GM12878 (cell line): Measurements from ENCODE around the gene ADPRHL1. TPM values are rescaled to one million over a fixed set of nuclear protein-coding genes. Genes with fewer than 3 reads are reported as not detected.

Source experiments
- ATAC-seq: fragments of 200-7000 bp; cut with Tn5 transposase; 3 replicates; pipeline ENCODE4 v1.9.1; 2020; ENCODE audit warnings: mild to moderate bottlenecking, moderate library complexity
- BruUV-seq: library from RNA; stranded (reverse); fragments of 400-500 nt; replicated peaks from 2 replicates; lab custom pipeline; 2021; lab: Mats Ljungman, UMichigan
- CTCF ChIA-PET: fragments of 300-600 bp; sonication (Branson Sonifier 250); formaldehyde crosslinking; extraction: SDS; loops from one replicate; lab custom pipeline; 2021; ENCODE audit warnings: inconsistent platforms; lab: Yijun Ruan, JAX
- POLR2A ChIA-PET: fragments of 350-600 bp; formaldehyde crosslinking; extraction: SDS; loops from one replicate; lab custom pipeline; 2021; ENCODE audit warnings: inconsistent platforms; lab: Charles Lee
- RAD21 ChIA-PET: fragments of 300-600 bp; sonication (Branson Sonifier 250); formaldehyde crosslinking; loops from one replicate; lab custom pipeline; 2023; ENCODE audit warnings: antibody characterized with exemption; ENCODE audit not compliant: unreplicated experiment; lab: Charles Lee
- SMC1A ChIA-PET: fragments of 300-600 bp; sonication (Branson Sonifier 250); formaldehyde crosslinking; loops from one replicate; lab custom pipeline; 2023; ENCODE audit not compliant: unreplicated experiment, uncharacterized antibody; lab: Charles Lee
- DNase-seq: peaks from one replicate; pipeline ENCODE4 v3.0.0-alpha.2; 2011; ENCODE audit warnings: low read depth, low spot score
- FAIRE-seq: peaks from 3 replicates; lab custom pipeline; 2011; peaks lifted over from hg19 to GRCh38; lab: Jason Lieb, UNC
- H2AFZ ChIP-seq: 2 replicates; pipeline ENCODE4 v1.6.0; 2011; ENCODE audit warnings: low read depth, low read length, control low read depth; ENCODE audit not compliant: control insufficient read depth
- H3K27ac ChIP-seq: 2 replicates; pipeline ENCODE4 v1.5.1; 2011; ENCODE audit warnings: control low read depth; ENCODE audit not compliant: control insufficient read depth, insufficient read depth
- H3K27me3 ChIP-seq, 2 experiments: replicated peaks in 1 of 2; 2 replicates each; pipeline versions ENCODE4 v1.6.0 to v1.6.1; 2011; ENCODE audit warnings: low read length in 1 of 2; ENCODE audit not compliant: control insufficient read depth in 2 of 2, insufficient read depth in 2 of 2
- H3K36me3 ChIP-seq, 2 experiments: 2 replicates each; pipeline ENCODE4 v1.5.1; 2011; ENCODE audit warnings: low read length in 1 of 2; ENCODE audit not compliant: control insufficient read depth in 2 of 2, insufficient read depth in 2 of 2
- H3K4me1 ChIP-seq: 2 replicates; pipeline ENCODE4 v1.6.1; 2011; ENCODE audit warnings: mild to moderate bottlenecking, low read length, moderate library complexity, mixed read lengths; ENCODE audit not compliant: control insufficient read depth, insufficient read depth
- H3K4me2 ChIP-seq: 2 replicates; pipeline ENCODE4 v1.6.0; 2011; ENCODE audit warnings: control low read depth; ENCODE audit not compliant: control insufficient read depth, insufficient read depth
- H3K4me3 ChIP-seq: fragments of 200-600 bp; sonication (generic); 2 replicates; pipeline ENCODE4 v1.5.1; 2016
- H3K79me2 ChIP-seq: 2 replicates; pipeline ENCODE4 v1.6.0; 2011; ENCODE audit warnings: low read length; ENCODE audit not compliant: control insufficient read depth, insufficient read depth
- H3K9ac ChIP-seq: 2 replicates; pipeline ENCODE4 v1.8.0; 2011; ENCODE audit warnings: low read length, control low read depth, mixed read lengths; ENCODE audit not compliant: control insufficient read depth, insufficient read depth
- H3K9me3 ChIP-seq: replicated peaks from 3 replicates; pipeline ENCODE4 v1.5.1; 2011; ENCODE audit warnings: mild to moderate bottlenecking, low read length; ENCODE audit not compliant: control insufficient read depth, insufficient read depth
- H4K20me1 ChIP-seq: 2 replicates; pipeline ENCODE4 v1.6.0; 2011; ENCODE audit not compliant: control insufficient read depth, insufficient read depth
- BHLHE40 ChIP-seq, 2 experiments: fragments of 450-650 bp in 1 of 2; IDR thresholded peaks; 2 replicates each; pipeline ENCODE4 v1.6.1; 2011 to 2017; ENCODE audit warnings: low read depth in 2 of 2, borderline replicate concordance in 1 of 2, improper control_type of control experiment in 1 of 2, low read length in 1 of 2, mild to moderate bottlenecking in 1 of 2
- DPF2 ChIP-seq: fragments of 450-650 bp; IDR thresholded peaks from 2 replicates; pipeline ENCODE4 v1.6.1; 2017; ENCODE audit warnings: mild to moderate bottlenecking
- FOS ChIP-seq: IDR thresholded peaks from 3 replicates; pipeline ENCODE4 v1.6.1; 2011; ENCODE audit warnings: borderline replicate concordance; ENCODE audit not compliant: insufficient read length; ENCODE audit errors: extremely low read depth
- MEF2B ChIP-seq: fragments of 450-650 bp; IDR thresholded peaks from 2 replicates; pipeline ENCODE4 v1.6.1; 2018; ENCODE audit warnings: mild to moderate bottlenecking, moderate library complexity; ENCODE audit not compliant: partially characterized antibody, poor library complexity, severe bottlenecking
- MTA2 ChIP-seq: fragments of 450-650 bp; IDR thresholded peaks from 2 replicates; pipeline ENCODE4 v1.6.1; 2016; ENCODE audit warnings: low read depth, mild to moderate bottlenecking, moderate library complexity
- MTA3 ChIP-seq: IDR thresholded peaks from 2 replicates; pipeline ENCODE4 v1.6.1; 2012; ENCODE audit warnings: low read length, inconsistent platforms, borderline replicate concordance
- MYB ChIP-seq: fragments of 150-350 bp; IDR thresholded peaks from 2 replicates; pipeline ENCODE4 v1.6.1; 2014; ENCODE audit warnings: mild to moderate bottlenecking, low read depth, low read length, borderline replicate concordance
- NBN ChIP-seq: fragments of 450-650 bp; IDR thresholded peaks from 2 replicates; pipeline ENCODE4 v1.6.1; 2016
- NR2F1 ChIP-seq: fragments of 450-650 bp; conservative IDR thresholded peaks from 2 replicates; pipeline ENCODE4 v1.6.1; 2017; ENCODE audit warnings: mild to moderate bottlenecking
- RAD21 ChIP-seq: IDR thresholded peaks from 2 replicates; pipeline ENCODE4 v1.6.1; 2011; ENCODE audit warnings: mild to moderate bottlenecking, low read depth, low read length, moderate library complexity; ENCODE audit not compliant: insufficient read depth
- SIX5 ChIP-seq: IDR thresholded peaks from 2 replicates; pipeline ENCODE4 v1.6.1; 2011; ENCODE audit warnings: mild to moderate bottlenecking, low read depth, low read length, moderate library complexity; ENCODE audit not compliant: severe bottlenecking
- SMARCA5 ChIP-seq: fragments of 450-650 bp; IDR thresholded peaks from 2 replicates; pipeline ENCODE4 v1.6.1; 2017; ENCODE audit warnings: mild to moderate bottlenecking
- SRF ChIP-seq, 2 experiments: IDR thresholded peaks; 2 replicates each; pipeline ENCODE4 v1.6.1; 2011; ENCODE audit warnings: low read depth in 2 of 2, low read length in 2 of 2, mild to moderate bottlenecking in 1 of 2, moderate library complexity in 1 of 2
- ZSCAN29 ChIP-seq: fragments of 450-650 bp; IDR thresholded peaks from 2 replicates; pipeline ENCODE4 v1.6.1; 2017; ENCODE audit warnings: mild to moderate bottlenecking, moderate library complexity
- WGBS: methylation state at CpG from one replicate; pipeline ENCODE4 v1.1.6; 2016; ENCODE audit warnings: low lambda C conversion rate; ENCODE audit not compliant: insufficient replicate concordance, insufficient coverage; ENCODE audit errors: missing lambda C conversion rate; 5-methylcytosine and 5-hydroxymethylcytosine counted together
- in situ Hi-C: fragments of 300-500 bp; cut with MboI; formaldehyde crosslinking; loops from 9 replicates; pipeline ENCODE4 v1.14.3; 2018; ENCODE audit warnings: mixed read lengths
- intact Hi-C: fragments of 100-400 bp; cut with micrococcal nuclease; formaldehyde crosslinking; loops from one replicate; pipeline ENCODE4 v1.14.2; 2022; ENCODE audit not compliant: unreplicated experiment
- polyA plus RNA-seq, 11 experiments: library from polyadenylated mRNA; depleted of rRNA in 4 of 11; unstranded in 6 of 11; stranded (reverse) in 5 of 11; fragments of >200 nt; fragmentation: Nextera tagmentation in 4 of 11; fragmentation: Illumina TruSeq in 1 of 11; extraction: Ambion mirVana in 4 of 11; extraction: Trizol in 1 of 11; gene quantifications; 1 replicate in 1 of 11; 2 replicates in 10 of 11; pipeline versions ENCODE4 v1.2.1 to v1.2.3, GENCODE V29; 2011 to 2016; ENCODE audit warnings: inconsistent platforms in 2 of 11, missing spikeins in 2 of 11, low read depth in 1 of 11
- total RNA-seq, 4 experiments: library from RNA; depleted of rRNA in 3 of 4; stranded (reverse); fragments of >200 nt in 3 of 4; fragmentation: Illumina TruSeq in 1 of 4; extraction: Trizol in 1 of 4; gene quantifications; 2 replicates each; pipeline versions ENCODE4 v1.2.1 to v1.2.3, GENCODE V29; 2013 to 2021
- TF ChIP-seq, protein P1 (sequence below): IDR thresholded peaks from 2 replicates; pipeline ENCODE4 v1.6.1; 2012; ENCODE audit warnings: low read depth, low read length, improper control_type of control experiment
- TF ChIP-seq, protein P2 (sequence below): fragments of 450-650 bp; IDR thresholded peaks from 2 replicates; pipeline ENCODE4 v1.6.1; 2016; ENCODE audit warnings: mild to moderate bottlenecking
- TF ChIP-seq, protein P3 (sequence below): IDR thresholded peaks from 2 replicates; pipeline ENCODE4 v1.6.1; 2011; ENCODE audit warnings: low read depth, low read length, improper control_type of control experiment, borderline replicate concordance
- TF ChIP-seq, protein P4 (sequence below): fragments of 450-650 bp; formaldehyde crosslinking; IDR thresholded peaks from 2 replicates; pipeline ENCODE4 v1.4.0; 2022; ENCODE audit warnings: mild to moderate bottlenecking, moderate library complexity

ADPRHL1 gene
- total and polyA plus RNA-seq, 10 of the 15 experiments (the other 5 are each of a cell fraction or from before 2014, with no cell fraction given) = 0.05 to 1.9 (median 1.0) TPM

DNA sequence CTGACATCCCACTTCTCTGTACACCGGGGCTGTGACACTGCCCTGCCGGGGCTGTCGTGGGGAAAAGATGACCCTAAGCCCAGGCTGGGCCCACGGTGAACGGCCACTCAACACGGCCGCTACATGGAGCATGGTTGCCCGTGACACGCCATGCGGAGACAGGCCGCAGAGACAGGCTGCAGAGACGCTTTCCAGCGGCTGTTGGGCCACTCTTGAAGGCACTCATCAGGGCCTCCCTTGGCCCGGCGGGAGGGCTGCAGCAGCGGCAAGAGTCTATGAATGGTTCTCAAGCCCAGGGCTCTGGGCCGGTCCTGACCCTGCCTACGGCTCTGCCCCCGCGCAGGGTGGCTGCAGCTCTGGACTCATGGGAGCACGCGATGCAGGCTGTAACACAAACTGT, 22.1 kb downstream of the ADPRHL1 start:
- no peak overlapping the region for H3K4me2 ChIP-seq
- in situ Hi-C loops = no loop called here
- ChIA-PET CTCF (no interaction called here), SMC1A (no interaction called here), POLR2A (no interaction called here), RAD21 (no interaction called here)
- no peak overlapping the region for H3K9ac ChIP-seq
- 93% methylated on average over 14 of the region's 22 CpGs for WGBS
- no peak for TF ChIP-seq MYB
- TF ChIP-seq ZSCAN29 = no peak
- no peak for TF ChIP-seq MEF2B
- TF ChIP-seq, protein P1, sequence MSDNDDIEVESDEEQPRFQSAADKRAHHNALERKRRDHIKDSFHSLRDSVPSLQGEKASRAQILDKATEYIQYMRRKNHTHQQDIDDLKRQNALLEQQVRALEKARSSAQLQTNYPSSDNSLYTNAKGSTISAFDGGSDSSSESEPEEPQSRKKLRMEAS = no peak
- TF ChIP-seq NBN = no peak
- TF ChIP-seq, protein P2, sequence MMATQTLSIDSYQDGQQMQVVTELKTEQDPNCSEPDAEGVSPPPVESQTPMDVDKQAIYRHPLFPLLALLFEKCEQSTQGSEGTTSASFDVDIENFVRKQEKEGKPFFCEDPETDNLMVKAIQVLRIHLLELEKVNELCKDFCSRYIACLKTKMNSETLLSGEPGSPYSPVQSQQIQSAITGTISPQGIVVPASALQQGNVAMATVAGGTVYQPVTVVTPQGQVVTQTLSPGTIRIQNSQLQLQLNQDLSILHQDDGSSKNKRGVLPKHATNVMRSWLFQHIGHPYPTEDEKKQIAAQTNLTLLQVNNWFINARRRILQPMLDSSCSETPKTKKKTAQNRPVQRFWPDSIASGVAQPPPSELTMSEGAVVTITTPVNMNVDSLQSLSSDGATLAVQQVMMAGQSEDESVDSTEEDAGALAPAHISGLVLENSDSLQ = no peak
- TF ChIP-seq DPF2 = no peak
- no peak for TF ChIP-seq MTA2
- TF ChIP-seq, protein P3, sequence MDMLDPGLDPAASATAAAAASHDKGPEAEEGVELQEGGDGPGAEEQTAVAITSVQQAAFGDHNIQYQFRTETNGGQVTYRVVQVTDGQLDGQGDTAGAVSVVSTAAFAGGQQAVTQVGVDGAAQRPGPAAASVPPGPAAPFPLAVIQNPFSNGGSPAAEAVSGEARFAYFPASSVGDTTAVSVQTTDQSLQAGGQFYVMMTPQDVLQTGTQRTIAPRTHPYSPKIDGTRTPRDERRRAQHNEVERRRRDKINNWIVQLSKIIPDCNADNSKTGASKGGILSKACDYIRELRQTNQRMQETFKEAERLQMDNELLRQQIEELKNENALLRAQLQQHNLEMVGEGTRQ = no peak
- no peak for TF ChIP-seq SIX5
- no peak for TF ChIP-seq NR2F1
- no peak for TF ChIP-seq SMARCA5
- TF ChIP-seq, protein P4, sequence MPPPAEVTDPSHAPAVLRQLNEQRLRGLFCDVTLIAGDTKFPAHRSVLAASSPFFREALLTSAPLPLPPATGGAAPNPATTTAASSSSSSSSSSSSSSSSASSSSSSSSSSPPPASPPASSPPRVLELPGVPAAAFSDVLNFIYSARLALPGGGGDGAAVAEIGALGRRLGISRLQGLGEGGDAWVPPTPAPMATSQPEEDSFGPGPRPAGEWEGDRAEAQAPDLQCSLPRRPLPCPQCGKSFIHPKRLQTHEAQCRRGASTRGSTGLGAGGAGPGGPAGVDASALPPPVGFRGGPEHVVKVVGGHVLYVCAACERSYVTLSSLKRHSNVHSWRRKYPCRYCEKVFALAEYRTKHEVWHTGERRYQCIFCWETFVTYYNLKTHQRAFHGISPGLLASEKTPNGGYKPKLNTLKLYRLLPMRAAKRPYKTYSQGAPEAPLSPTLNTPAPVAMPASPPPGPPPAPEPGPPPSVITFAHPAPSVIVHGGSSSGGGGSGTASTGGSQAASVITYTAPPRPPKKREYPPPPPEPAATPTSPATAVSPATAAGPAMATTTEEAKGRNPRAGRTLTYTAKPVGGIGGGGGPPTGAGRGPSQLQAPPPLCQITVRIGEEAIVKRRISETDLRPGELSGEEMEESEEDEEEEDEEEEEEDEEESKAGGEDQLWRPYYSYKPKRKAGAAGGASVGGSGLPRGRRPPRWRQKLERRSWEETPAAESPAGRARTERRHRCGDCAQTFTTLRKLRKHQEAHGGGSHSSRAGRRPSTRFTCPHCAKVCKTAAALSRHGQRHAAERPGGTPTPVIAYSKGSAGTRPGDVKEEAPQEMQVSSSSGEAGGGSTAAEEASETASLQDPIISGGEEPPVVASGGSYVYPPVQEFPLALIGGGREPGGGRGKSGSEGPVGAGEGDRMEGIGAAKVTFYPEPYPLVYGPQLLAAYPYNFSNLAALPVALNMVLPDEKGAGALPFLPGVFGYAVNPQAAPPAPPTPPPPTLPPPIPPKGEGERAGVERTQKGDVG (CRISPR knock-in tag) = no peak
- no peak for TF ChIP-seq MTA3
- no peak for TF ChIP-seq FOS
- no peak for TF ChIP-seq BHLHE40 (IDR thresholded peaks at IDR 0.05; ENCODE audit: borderline replicate concordance in 1 of 2, low read depth in 2 of 2, low read length in 1 of 2)
- TF ChIP-seq RAD21 = no peak
- TF ChIP-seq SRF (IDR thresholded peaks at IDR 0.05; ENCODE audit: low read depth in 2 of 2, low read length in 2 of 2) = no peak
- ATAC-seq = no peak
- no peak overlapping the region for H2AFZ ChIP-seq
- H3K27ac ChIP-seq = no peak overlapping the region
- H3K79me2 ChIP-seq = no peaks in the 10 kb centered on the region
- FAIRE-seq = no peak
- BruUV-seq = no TSS peak
- no peak for DNase-seq
- intact Hi-C loops = no loop called here
- no peaks in the 10 kb centered on the region for H3K9me3 ChIP-seq
- H4K20me1 ChIP-seq = no peaks in the 10 kb centered on the region
- H3K27me3 ChIP-seq = no peaks in the 10 kb centered on the region
- H3K4me1 ChIP-seq = no peaks in the 10 kb centered on the region
- no peak overlapping the region for H3K4me3 ChIP-seq
- H3K36me3 ChIP-seq = no peaks in the 10 kb centered on the region
